ENCODE data around the gene PLPP4. TPM values are rescaled to one million over a fixed set of nuclear protein-coding genes. Genes with fewer than 3 reads are reported as not detected.

Gene PLPP4
- total and polyA plus RNA-seq, 11 donors: 0.29 TPM; not detected in 10

- no peaks in the 10 kb centered on the region for H3K4me1 ChIP-seq
- no peak overlapping the region for H3K27ac ChIP-seq
- ATAC-seq (no peak), DNase-seq (no peak)
- intact Hi-C loops (cut with DNase I): no loop called here
- H3K9me3 ChIP-seq: no peaks in the 10 kb centered on the region
- WGBS, 4 donors: 67 to 87% (median 72%) methylated on average over 2 of the region's 2 CpGs
- H3K27me3 ChIP-seq: peaks cover 0 to 6% (median 0%) of the 10 kb centered on the region in 9 donors
- no peak for TF ChIP-seq POLR2A (IDR thresholded peaks at IDR 0.05)
- no peak for TF ChIP-seq CTCF (IDR thresholded peaks at IDR 0.05)
- no peak overlapping the region for H3K4me3 ChIP-seq
- no peaks in the 10 kb centered on the region for H3K36me3 ChIP-seq
These were observed 121.1 kb downstream of the PLPP4 start for GRCh38 chr10:120578134-120578533.

GRCh38 chr10:120578890-120579289 is 121.9 kb downstream of the PLPP4 start:
- no peak overlapping the region for H3K4me3 ChIP-seq
- DNase-seq (no peak), ATAC-seq (no peak)
- H3K36me3 ChIP-seq: no peaks in the 10 kb centered on the region
- TF ChIP-seq POLR2A (IDR thresholded peaks at IDR 0.05) (no peak), CTCF (IDR thresholded peaks at IDR 0.05) (no peak)
- H3K27ac ChIP-seq: no peak overlapping the region
- intact Hi-C loops (cut with DNase I): no loop called here
- 75 to 85% (median 80%) methylated on average over 4 of the region's 4 CpGs for WGBS, 4 donors
- H3K4me1 ChIP-seq: no peaks in the 10 kb centered on the region
- H3K9me3 ChIP-seq: no peaks in the 10 kb centered on the region
- H3K27me3 ChIP-seq: peaks cover 0 to 6% (median 0%) of the 10 kb centered on the region in 9 donors

- DNase-seq (no peak), ATAC-seq (no peak)
- no peak overlapping the region for H3K4me3 ChIP-seq
- no peaks in the 10 kb centered on the region for H3K4me1 ChIP-seq
- intact Hi-C loops (cut with DNase I): no loop called here
- no peaks in the 10 kb centered on the region for H3K9me3 ChIP-seq
- peaks cover 0 to under 1% (median 0%) of the 10 kb centered on the region in 9 donors for H3K27me3 ChIP-seq
- H3K36me3 ChIP-seq: no peaks in the 10 kb centered on the region
- no peak for TF ChIP-seq CTCF (IDR thresholded peaks at IDR 0.05)
- no peak for TF ChIP-seq POLR2A (IDR thresholded peaks at IDR 0.05)
- no peak overlapping the region for H3K27ac ChIP-seq
- 65 to 75% (median 74%) methylated on average over 14 to 16 of the region's 16 CpGs for WGBS, 4 donors
These were observed 124.2 kb downstream of the PLPP4 start for GRCh38 chr10:120580918-120581895.

- Histone ChIP-seq H3K36me3 (no peaks in the 10 kb centered on the region), H3K27ac (no peak overlapping the region), H3K4me1 (no peaks in the 10 kb centered on the region), H3K4me3 (no peak overlapping the region), H3K9me3 (no peaks in the 10 kb centered on the region), H3K27me3 (peaks cover 0 to 4% (median 0%) of the 10 kb centered on the region in 9 donors)
- intact Hi-C loops (cut with DNase I): no loop called here
- ATAC-seq (no peak), DNase-seq (no peak)
- TF ChIP-seq CTCF (IDR thresholded peaks at IDR 0.05) (no peak), POLR2A (IDR thresholded peaks at IDR 0.05) (no peak)
- 49 to 59% (median 57%) methylated on average over 2 of the region's 2 CpGs for WGBS, 4 donors
These were observed 125.7 kb downstream of the PLPP4 start for GRCh38 chr10:120582753-120583152.
